HG02759 (cell line): Measurements from ENCODE around the gene PXMP4.

Experiments used
- ATAC-seq: cut with Tn5 transposase; IDR thresholded peaks from one replicate; pipeline ENCODE4 v1.9.1; 2021; ENCODE audit warnings: mild to moderate bottlenecking, moderate library complexity; ENCODE audit not compliant: unreplicated experiment

PXMP4 gene

DNA sequence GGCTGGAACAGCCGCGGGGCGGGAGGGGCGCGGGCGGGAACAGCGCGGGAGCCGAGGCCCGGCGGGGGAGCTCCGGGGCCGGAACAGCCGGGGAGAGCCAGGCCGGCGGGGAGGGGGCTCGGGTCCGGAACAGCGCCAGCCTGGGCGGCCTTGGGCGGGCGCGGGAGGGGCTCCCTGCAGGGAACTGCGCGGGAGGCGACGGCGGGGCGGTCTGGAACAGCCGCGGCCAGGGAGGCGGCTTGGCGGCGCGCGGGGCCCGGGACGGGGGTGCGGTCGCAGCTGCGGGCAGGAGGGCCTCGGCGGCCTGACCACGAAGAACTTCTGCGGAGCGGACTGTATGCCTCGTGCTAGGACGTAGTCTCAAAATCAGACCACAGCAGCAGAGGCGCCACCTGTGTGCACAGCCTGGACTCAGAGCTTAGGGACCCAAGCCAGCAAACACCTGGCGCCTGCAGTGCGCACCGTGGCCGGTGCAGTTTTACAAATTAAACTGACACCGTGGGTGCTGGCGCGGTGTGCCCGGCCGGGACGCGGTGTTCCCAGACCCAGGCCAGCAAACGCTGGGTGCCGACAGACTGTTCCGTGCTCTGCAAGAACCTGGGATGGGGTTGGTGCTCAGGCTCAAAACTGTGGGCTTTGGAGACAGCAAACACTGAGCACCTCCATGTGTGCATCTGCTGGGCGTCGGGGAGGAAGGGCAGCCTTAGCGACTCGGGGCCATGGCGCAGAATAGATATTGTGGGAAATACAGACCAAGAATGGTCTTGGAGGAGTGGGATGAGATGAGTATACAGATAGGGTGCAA lies 12.3 kb upstream of the PXMP4 start:
- peak; percentile 65 for ATAC-seq

DNA sequence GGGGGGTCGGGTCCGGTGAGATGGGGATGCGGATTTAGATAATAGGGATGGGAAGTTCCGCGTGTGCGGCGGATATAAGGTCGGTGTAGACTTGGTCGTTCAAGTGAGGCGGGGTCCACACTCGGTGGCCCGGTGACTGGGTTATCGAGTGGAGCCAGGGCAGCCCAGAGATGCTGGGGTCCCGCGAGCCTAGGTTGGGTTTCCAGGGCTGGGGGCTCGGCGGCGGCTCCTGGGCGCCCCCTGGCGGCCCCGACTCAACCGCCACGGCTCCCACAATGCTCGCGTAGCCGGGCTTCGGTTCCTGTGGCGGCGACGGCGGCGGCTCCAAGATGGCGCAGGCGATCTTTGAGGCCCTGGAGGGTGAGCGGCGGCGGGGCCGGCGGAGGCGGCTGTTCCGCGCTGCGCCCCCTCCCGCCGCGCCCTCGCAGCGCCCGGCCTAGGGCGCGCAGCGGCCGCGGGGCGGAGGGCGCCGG lies 11.6 kb upstream of the PXMP4 start, which contains the start of gene ZNF341:
TSS of gene ZNF341 (plus strand) at position 304 of the 473 bp plus-strand sequence. CDS start at position 330, 26 bp downstream.
- peak; percentile 86 for ATAC-seq

DNA sequence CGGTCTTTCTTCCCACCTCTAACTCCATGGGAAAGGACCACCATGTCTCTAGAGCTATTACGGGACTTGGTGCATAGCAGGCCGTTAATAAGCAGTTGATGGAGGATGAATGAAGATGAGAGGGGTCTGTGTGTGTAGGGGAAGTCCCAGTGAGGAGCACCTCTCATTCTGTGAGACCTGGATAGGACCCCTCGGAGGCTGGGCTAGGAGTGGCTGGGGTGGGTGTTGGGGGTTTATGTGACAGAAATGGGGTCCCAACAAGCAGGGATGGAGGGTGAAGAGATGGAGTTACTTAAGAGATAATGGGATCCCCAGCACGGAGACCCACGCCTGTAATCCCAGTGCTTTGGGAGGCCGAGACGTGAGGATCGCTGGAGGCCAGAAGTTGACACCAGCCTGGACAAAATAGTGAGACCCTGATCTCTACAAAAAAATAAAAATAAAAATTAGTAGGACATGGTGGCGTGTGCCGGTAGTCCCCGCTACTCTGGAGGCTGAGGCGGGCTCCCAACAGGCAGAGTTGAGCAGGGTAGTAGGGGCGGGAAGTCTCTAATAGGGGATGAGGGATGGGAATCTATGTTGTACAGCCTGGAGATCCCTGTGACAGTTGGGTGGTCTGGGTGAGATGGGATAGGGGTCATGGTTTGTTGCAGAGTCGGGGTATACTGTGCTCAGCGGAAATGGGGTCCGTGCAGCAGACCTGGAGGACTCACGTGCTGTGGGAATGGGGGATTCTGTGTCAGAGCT lies 11.0 kb upstream of the PXMP4 start:
- no peak for ATAC-seq

DNA sequence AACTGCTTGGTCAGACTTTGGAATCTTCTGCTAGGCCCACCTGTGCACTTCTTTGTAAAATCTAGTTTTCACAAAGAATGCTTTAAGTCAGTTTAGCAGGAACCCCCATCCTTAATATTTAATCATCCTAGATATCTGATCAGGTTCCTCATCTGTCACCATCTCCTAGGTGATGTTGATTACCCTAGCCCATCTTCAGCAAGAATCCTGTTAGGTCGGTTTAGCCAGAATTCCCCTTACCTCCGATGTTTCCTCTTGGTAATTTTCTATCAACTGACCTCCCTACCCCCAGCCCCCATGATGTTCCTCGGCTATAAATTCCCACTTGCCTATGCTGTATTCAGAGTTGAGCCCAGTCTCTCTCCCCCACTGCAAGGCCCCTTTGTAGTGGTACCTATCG lies 9.0 kb upstream of the PXMP4 start:
- no peak for ATAC-seq

DNA sequence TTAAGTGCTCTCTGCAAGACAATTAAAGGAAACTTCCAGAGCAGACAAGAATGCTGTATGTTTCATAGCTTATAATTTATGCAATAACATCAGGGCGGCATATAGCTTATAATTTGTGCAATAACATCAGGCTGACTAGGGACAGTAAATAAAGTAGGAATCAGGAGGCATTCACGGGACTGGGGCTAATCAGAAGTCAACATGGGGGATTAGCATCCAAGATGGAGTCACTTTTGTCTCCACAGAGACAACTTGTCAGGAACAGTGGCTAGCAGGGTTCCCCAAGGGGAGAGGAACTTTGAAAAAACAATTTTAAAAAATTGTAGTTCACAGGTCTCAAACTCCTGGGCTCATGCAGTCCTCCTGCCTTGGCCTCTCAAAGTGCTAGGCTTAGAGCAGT lies 8.4 kb upstream of the PXMP4 start:
- no peak for ATAC-seq

DNA sequence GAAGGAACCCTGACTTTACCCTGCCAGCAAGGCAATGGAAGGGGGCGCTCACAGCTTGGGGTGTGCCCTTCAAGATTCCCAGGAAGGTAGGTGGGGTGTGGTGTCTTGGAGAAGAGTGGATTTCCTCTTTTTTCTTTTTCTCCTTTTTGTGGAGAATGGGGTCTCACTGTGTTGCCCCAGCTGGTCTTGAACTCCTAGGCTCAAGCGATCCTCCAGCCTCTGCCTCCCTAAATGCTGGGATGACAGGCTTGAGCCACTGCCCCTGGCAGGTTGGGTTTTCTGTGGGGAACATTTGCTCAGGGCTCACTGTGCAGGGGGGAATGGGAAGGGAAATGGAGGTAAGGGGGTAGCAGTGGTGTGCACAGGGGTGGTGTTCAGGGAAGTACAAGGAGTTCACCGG lies 7.7 kb upstream of the PXMP4 start:
- ATAC-seq = no peak

DNA sequence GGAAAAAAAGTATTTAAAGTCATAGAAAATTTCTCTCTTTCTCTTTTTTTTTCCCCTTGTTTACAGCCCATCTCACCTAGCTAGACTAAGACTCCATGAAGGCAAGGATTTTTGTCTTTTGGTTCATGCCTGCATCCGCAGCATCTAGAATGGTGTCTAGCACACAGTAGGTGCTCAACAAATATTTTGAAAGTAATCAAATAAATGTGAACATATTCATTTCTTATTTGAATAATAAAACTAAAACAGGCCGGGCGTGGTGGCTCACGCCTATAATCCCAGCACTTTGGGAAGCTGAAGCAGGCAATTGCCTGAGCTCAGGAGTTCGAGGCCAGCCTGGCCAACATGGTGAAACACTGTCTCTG lies 7.0 kb upstream of the PXMP4 start:
- ATAC-seq = no peak

DNA sequence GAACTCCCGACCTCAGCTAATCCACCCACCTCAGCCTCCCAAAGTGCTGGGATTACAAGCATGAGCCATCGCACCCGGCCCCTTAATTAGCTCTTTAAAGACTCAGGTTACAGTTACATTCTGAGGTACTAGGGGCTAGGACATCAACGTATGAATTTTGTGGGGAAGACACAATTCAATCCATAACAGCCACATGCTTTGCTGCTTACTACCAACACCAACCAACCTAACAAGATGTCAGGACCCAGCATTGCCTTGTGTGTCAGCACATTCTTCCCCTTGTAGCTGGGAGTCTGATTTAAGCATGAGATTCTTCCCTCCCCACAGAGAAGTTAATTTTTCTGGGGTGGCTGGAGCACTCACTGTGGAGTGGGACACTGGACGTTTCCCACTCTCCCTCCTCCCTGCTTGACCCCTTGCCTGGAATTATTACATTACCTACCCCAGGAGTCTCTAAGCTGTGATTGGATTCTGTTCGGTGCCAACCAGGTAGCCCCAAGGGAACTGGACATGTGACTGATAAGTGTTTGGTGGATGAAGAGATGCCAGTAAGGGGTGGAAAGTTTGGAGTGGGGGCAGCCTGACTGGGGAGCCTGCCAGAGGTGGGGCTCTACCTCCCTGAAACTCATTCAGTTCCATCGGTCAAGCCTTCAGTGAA lies 5.6 kb upstream of the PXMP4 start:
- no peak for ATAC-seq

DNA sequence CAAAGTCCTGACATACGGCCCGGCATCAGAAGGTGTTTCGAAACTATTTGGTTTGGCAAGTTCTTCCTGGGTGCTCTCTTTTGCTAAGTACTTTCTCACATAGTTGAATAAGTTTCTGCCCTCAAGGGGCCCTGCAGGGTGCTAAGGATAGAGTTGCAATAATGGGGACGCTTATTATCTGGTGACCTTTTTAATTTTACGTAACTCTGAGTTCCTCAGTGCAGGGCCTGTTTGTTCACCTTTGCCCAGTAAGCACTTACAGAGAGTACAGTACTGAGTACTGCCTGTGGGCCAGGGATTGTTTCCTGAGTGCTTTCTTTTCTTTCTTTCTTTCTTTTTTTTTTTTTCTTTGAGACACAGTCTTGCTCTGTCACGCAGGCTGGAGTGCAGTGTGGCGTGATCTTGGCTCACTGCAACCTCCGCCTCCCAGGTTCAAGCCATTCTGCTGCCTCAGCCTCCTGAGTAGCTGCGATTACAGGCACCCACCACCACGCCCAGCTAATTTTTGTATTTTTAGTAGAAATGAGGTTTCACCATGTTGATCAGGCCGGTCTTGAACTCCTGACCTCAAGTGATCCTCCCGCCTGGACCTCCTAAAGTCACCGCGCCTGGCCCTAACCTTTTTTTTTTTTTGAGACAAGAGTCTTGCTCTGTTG lies 4.5 kb upstream of the PXMP4 start:
- no peak for ATAC-seq

DNA sequence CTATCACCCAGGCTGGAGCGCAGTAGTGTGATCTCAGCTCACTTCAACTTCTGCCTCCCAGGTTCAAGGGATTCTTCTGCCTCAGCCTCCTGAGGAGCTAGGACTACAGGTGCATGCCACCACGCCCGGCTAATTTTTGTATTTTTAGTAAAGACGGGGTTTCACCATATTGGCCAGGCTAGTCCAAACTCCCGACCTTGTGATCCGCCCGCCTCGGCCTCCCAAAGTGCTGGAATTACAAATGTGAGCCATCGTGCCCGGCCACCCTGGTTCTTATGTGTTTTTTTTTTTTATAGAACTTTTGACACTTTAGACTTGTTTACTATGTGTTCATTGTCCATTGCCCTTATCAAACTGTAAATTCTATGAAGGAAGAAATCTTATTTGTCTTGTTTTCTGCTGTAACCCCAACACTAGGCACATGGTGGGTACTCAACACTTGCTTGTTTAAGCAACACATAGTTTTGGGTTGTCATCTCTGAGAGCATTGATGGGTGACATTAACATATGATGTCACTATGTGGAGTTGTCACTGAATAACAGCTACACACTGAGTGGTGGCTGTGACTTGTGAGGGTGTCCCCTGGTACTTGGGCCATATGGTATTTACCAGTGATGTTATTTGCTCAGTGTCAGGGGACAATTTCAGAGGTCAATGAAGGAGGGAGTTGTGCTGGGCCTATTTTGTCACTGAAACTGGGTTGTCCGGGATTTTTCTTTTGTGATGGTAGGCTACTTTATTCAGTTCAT lies 1.5 kb upstream of the PXMP4 start:
- no peak for ATAC-seq

DNA sequence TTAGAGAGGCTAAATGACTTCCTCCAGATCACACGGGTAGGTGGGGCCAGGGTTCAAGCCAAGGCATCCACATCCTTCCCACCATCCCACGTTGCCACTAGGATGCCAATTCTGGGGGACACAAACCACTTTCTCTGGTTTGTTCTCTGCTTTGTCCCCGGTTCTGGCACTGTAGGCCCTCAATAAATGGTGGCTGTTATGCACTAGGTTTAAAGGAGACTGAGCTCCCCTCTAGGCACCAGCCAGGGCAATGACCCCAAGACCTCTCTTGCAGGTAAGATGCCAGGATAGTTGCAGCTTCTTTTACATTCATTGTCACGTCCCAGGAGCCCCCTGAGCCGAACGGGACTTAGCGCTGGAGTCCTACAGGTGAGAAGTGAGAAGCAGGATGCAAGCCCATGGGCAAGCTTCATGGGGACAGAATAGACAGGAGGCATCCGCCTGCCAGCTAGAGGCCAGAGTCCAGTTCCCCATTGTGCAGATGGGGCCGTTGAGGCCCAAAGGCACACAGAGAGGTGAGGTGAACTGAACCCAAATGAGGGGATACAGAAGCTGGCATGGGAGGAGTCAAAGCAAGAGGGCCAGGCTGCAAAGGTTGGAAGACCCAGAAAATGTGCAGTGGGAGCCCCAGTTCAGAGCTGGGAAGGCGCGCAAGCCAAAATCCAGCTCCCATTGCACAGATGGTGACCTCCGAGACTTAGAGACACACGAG lies 677 bp downstream of the PXMP4 start:
- ATAC-seq = no peak

DNA sequence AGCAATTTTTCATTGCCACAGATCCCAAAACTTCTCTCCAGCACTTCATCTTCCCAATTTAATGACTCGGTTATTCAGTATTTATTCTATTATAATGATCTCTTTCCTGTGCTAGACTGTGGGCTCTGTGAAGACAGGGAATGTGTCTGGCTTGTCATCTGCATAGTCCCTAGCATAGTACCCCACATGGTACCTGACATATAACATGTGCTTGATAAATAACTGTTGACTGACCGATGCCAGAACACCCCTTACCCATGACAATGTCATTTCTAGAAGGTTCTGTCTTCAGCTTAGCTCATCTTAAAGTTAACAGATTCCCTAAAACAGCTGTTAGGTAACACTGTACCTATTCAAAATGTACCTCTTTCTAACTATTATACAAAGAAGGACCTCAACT lies 3.6 kb downstream of the PXMP4 start:
- no peak for ATAC-seq

DNA sequence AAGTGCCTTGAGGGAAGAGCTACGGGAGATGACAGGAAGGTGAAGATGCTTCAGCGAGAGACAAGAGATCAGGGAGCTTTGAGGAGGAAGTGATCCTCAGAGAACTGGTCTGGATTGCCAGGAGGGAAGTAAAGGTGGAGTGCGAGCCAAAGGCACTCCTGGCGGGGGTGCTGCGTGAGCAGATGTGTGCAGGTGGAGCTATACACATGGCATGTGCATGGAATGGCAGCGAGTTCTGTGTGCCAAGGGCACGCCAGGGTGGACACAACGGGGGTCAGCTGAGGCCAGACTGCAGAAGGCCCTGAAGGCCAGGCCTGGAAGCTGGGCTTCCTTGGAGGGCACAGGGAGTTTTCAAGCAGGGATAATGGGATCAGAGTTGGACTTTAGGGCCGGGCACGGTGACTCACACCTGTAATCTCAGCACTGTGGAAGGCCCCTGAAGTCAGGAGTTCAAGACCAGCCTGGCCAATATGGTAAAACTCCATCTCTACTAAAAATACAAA lies 6.2 kb downstream of the PXMP4 start:
- no peak for ATAC-seq

DNA sequence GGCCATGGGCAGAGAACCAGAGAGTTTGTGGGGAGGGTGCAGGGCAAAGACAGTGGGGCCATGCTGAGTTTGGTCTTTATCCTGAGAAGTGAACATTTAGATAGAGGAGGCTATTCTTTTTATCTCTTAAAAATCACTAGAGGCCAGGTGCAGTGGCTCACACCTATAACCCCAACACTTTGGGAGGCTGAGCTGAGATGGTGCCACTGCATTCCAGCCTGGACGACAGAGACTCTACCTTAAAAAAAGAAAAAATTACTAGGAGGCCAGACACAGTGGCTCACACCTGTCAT lies 8.7 kb downstream of the PXMP4 start:
- no peak for ATAC-seq

DNA sequence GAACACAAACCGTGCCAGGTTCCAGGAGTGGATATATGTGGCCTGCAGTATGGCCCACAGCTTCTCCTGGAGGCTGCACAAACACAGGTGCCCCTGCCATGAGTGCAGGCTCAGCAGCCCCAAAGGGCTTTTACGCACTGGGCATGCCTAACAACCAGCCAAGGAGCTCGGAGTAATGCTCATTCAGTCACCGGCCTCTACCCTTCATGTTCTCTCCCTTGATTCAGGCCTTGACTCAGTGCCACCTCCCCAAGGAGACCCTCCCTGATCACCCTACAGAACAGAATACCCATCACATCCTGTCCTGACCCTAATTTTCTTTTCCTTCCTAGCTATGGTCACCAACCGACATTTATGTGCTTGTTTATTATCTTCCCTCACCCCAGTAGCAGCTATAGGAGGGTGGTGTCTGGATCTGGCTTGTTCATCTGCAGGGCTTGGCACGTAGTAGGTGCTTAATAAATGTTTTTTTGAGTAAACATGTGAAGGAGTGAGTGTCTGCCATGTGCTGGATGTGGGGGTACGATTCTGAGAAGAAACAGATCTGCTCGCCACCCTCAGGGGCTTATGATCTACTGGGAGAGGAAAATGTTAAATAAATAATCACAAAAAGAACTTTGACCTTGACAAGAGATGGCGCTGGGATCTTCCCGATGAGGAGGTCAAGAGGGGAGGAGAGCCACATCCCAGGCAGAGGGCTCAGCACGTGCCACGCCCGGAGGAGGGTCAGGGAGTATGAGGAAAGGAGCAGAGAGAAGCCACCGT lies 9.2 kb downstream of the PXMP4 start:
- ATAC-seq = no peak

DNA sequence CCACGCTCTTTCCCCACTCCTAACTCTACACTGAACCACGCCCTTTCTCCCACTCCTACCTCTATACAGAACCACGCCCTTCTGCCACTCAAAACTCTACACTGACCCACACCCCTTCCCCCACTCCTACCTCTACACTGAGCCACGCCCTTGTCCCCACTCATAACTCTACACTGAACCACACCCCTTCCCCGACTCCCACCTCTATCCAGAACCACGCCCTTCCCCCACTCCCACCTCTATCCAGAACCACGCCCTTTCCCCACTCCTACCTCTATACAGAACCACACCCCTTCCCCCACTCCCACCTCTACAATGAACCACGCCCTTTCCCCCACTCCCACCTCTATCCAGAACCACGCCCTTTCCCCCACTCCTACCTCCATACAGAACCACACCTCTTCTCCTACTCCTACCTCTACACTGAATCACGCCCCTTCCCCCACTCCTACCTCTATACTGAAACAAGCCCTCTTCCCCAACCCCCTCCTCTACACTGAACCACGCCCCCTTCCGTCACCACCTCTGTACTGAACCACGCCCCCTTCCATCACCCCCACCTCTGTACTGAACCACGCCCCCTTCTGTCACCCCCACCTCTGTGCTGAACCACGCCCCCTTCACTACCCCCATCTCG lies 10.1 kb downstream of the PXMP4 start:
- no peak for ATAC-seq

DNA sequence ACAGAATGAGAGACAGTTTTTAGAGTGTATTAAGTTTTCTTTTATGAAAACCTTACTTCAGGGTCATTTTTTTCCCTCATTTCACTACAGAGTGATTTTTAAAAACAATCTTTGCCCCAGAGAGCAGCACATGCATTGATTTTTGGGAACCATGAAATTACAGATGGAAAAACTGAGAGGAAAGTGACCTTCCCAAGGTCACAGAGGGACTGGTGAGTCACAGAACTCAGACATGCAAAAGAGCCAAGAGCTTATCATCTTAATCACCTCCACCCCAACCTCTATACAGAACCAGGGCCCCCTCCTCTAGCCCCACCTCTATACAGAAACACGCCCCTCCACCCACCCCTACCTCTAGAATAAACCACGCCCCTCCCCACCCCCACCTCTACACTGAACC lies 10.7 kb downstream of the PXMP4 start:
- no peak for ATAC-seq

DNA sequence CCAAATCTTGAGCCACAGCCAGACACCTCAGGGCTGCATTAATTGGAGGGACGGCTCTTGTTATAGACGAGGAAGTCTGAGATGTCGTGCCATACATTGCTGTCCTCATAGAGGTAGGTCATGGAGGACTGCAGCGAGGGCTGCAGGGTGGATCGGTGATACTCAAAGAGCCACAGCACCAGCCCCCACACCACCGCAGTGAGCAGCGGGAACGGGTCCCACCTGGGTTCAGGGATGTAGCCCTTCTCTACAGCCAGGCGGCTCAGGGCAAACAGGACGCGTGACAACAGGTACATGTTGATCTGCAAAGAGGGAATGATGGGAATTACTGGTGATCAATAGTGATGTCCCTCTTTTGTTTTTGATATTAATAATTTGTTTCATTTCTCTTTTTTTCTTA lies 12.4 kb downstream of the PXMP4 start:
- ATAC-seq = no peak
